GM19193 (cell line): ENCODE results near the gene RARRES2.

Experiments used
- POLR2A ChIP-seq: IDR thresholded peaks from 4 replicates; pipeline ENCODE4 v1.6.1; 2011; ENCODE audit not compliant: insufficient read depth, insufficient read length; ENCODE audit errors: extremely low read depth

Gene RARRES2

DNA sequence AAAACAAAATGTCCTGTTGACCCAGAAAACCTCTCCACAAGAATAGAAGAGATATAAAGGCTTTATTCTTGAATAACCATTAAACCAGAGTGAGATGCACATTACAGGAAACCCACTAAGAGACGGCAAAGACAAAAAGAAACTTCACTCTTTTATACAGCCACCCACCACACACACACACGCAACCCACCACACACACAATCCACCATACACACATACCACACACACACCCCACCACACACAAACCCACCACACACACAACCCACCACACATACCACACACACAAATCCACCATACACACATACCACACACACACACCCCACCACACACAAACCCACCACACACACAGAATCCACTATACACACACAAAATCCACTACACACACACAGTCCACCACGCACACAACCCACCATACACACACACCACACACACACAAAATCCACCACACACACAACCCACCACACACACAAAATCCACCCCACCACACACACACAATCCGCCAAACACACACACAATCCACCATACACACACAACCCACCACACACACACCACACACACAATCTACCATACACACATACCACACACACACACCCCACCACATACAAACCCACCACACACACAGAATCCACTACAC is 17.7 kb upstream of the RARRES2 start:
- TF ChIP-seq POLR2A: no peak

DNA sequence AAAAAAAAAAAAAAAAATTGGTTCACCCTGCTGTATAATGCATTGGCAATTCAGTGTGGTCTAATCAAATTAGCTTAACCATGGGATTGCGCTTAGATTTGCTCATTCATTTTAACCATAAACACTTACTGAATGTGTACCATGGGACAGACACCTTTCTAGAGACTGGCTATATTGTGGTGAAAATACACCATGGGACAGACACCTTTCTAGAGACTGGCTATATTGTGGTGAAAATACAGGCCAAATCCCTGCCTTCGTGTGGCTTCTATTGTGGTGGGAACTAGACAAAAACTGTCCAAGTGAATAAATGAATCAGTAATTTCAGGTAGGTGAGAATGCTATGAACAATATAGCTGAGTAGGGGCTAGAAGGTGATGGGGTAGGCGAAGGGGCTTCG is 17.0 kb upstream of the RARRES2 start:
- TF ChIP-seq POLR2A: no peak

- TF ChIP-seq POLR2A: no peak
Observed at GRCh38 chr7:150357771-150358427, 16.5 kb upstream of the RARRES2 start.

DNA sequence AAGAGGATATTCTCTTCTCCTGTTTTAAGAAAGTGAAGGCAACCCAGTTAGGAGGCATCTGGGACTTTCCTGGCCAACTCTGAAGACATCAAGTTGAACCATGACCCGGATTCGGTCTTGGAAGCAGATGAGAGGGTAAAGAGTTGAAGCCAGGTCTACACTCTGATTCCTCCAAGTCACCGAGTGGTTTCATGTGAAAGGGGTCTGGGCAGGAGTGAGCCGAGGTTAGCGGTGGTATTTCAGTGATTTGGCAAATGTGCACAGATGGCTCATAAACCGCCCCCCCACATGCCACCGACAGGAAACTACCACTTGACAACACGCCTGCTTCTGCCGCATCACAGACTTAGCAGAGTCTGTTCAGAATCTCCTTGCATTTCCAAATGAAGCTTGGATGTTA is 15.8 kb upstream of the RARRES2 start:
- no peak for TF ChIP-seq POLR2A

DNA sequence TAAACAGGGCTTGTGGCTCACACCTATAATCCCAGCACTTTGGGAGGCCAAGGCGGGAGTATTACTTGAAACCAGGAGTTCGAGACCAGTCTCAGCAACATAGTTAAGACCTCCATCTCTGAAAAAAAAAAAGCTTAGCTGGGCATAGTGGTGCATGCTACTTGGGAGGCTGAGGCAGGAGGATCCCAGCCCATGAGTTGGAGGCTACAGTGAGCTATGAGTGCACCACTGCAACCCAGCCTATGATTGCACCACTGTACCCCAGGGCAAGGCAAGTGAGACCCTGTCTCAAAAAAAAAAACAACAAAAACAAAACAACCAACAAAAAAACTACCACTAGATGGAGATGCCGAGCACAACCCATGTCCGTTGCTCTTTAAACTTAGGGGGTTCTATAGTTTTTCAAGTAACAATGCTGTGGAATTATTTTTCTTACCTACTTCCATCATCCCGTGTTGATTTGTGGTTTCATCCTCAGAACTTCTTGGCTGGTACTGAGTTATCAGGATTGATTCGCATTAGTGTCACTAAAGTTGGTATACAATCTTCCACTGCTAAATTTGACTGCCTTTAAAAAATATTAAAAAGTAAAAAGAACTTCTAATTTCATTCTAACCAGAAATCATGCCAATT is 15.0 kb upstream of the RARRES2 start:
- no peak for TF ChIP-seq POLR2A

DNA sequence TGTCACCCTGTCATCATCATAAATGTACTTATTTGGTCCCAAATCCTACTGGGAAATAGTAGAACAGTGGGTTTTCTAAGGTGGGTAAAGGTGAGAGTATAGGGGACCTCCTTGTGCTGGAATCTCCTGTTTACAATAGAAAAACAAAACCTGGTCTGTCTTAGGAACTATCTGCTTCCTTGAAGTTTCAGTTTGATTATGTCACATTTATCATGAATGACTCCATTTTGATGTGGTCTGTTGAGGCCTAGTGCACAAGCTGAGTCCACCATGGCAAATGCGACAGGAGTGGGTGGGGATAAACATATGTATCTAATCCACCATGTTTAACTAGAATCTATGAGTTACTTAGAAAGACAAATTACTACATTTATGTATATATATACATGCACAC is 14.2 kb upstream of the RARRES2 start:
- no peak for TF ChIP-seq POLR2A

DNA sequence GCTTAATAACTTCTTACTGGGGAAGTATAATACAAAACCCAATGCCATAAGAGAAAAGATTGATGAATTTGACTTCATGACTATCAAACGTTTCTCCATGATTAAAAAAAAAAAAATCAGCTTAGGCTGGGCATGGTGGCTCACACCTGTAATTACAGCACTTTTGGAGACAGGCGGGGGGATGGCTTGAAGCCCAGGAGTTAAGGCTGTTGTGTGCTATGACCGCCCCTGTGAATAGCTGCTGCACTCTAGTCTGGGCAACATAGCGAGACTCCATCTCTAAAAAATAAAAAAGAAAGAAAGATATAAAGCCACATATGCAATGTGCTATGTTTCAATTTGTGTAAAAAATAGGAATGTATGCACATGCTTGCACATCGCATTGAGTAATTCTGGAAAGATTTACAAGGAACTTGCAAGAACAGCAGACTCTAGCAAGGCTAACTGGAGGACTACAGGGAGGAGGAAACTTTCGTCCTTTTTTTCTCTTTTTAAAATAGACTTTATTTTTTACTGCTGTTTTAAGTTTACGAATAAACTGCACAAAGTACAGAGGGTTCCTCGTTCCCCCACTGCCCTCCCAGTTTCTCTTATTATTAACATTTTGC is 10.3 kb upstream of the RARRES2 start:
- TF ChIP-seq POLR2A: no peak

DNA sequence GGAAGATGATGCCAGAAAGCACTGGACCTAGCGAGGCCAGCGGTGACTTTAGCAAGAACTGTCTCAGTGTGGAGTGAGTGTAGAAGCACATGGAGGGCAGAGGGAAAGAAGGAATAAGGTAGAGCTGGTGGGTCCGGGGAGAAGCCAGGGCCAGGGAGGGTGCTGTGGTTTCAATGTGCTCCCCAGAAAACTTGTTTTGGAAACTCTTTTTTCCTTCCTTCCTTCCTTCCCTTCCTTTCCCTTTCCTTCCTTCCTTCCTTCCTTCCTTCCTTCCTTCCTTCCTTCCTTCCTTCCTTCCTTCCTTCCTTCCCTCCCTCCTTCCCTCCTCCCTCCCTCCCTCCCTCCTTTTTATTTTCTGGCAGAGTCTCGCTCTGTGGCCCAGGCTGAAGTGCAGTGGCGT is 5.5 kb upstream of the RARRES2 start:
- no peak for TF ChIP-seq POLR2A

DNA sequence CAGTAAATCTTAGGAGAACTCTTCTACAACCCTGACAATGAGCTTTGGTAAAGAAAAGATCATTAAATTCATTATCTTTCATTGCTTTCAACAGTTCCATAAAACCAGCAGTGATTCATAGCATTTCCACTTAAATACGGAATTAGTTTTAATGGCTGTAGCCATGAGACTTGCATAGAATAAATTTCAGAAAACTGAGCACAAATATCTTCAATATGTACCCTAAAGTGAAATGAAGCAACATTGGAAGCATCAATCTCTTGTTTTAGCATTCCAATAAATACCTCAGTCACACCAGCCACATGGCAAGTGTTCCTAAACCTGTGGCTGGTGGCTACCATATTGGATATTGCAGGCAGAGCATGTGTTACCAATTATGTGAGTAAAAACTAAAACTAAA is 3.6 kb upstream of the RARRES2 start:
- TF ChIP-seq POLR2A: no peak

GRCh38 chr7:150344299-150344698 is 2.9 kb upstream of the RARRES2 start:
- TF ChIP-seq POLR2A: no peak

- no peak for TF ChIP-seq POLR2A
Observed at GRCh38 chr7:150343225-150343624, 1.8 kb upstream of the RARRES2 start.

DNA sequence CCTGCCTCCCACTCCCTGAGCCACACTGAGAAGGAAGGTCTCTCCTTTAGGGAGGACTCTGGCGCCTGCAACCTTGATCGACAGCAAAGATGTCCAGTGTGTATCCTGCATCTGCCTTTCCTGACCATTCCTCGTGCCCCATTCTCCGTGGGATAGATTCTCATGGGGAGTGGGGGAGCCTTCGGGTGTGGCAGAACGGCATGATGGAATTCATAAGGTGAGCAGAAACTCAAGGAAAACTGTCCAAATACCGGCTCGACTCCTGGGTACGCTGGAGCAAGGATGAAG is 636 bp upstream of the RARRES2 start:
- no peak for TF ChIP-seq POLR2A

GRCh38 chr7:150340875-150341262 is 560 bp downstream of the RARRES2 start:
- no peak for TF ChIP-seq POLR2A

DNA sequence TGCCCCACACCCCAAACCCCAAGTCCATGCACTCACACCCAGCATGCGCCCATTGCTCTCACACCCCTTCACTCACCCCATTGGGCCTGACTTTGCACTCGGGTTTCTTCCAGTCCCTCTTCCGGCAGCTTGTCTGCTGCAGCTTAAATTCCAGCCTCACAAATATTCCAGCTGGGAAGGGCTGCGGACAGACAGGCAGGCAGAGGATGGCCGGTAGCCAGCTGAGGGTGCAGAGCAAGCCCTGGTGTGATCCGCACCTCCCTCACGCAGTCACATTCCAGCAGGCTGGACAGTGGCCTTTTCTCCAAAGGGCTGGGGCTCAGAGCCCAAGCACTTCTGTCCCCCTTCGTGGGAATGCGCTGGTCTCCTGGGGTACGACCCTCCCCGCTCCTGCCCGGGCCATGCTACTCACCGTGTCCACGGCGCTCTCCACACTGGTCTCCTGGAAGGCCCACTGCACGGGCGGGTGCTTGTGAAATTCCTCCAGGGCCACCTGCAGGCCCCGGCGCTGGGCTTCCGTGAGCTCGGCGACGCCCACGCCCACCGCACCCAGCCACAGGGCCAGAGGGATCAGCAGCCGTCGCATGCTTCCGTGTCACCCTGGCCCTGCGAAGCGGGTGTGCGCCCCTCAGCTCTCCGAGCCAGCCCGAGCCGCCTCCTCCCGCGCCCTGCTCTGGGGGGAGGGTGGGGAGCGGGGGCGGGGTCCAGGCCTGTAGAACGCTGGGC is 1.2 kb downstream of the RARRES2 start:
- TF ChIP-seq POLR2A: no peak

GRCh38 chr7:150339409-150339809 is 2.0 kb downstream of the RARRES2 start:
- TF ChIP-seq POLR2A: no peak
